H54 (cell line): ENCODE measurements around the gene UCHL5.

Experiments
- DNase-seq: peaks from one replicate; pipeline ENCODE4 v3.0.0; 2011; ENCODE audit warnings: low spot score, mixed read lengths; ENCODE audit not compliant: insufficient read length
- FAIRE-seq: peaks from 3 replicates; lab custom pipeline; 2011; peaks lifted over from hg19 to GRCh38; lab: Jason Lieb, UNC
- POLR2A ChIP-seq: IDR thresholded peaks from 2 replicates; pipeline ENCODE4 v1.6.1; 2011; ENCODE audit warnings: low read depth, mild to moderate bottlenecking, low read length

UCHL5 gene

GRCh38 chr1:192977089-192977706, 82.0 kb downstream of the UCHL5 start:
- no peak for DNase-seq
- TF ChIP-seq POLR2A = no peak
- FAIRE-seq = no peak

- no peak for FAIRE-seq
- TF ChIP-seq POLR2A = no peak
- no peak for DNase-seq
These were observed 82.6 kb downstream of the UCHL5 start for GRCh38 chr1:192976576-192976975.

- no peak for FAIRE-seq
- no peak for DNase-seq
- no peak for TF ChIP-seq POLR2A
These were observed 84.5 kb downstream of the UCHL5 start for GRCh38 chr1:192974701-192975100.

GRCh38 chr1:192973988-192974387, 85.2 kb downstream of the UCHL5 start:
- DNase-seq (no peak), FAIRE-seq (no peak)
- TF ChIP-seq POLR2A = no peak

GRCh38 chr1:192973202-192973601, 86.0 kb downstream of the UCHL5 start:
- DNase-seq = no peak
- TF ChIP-seq POLR2A = no peak
- FAIRE-seq = no peak

- no peak for TF ChIP-seq POLR2A
- no peak for FAIRE-seq
These were observed 90.1 kb downstream of the UCHL5 start for GRCh38 chr1:192969091-192969490.

GRCh38 chr1:192968323-192968722, 90.8 kb downstream of the UCHL5 start:
- FAIRE-seq (no peak), DNase-seq (no peak)
- no peak for TF ChIP-seq POLR2A

More at GRCh38 chr1:192969091-192969490, 90.1 kb downstream of the UCHL5 start:
- DNase-seq = no peak

GRCh38 chr1:192967901-192968300, 91.3 kb downstream of the UCHL5 start:
- no peak for TF ChIP-seq POLR2A
- no peak for DNase-seq
- no peak for FAIRE-seq

- TF ChIP-seq POLR2A = no peak
- FAIRE-seq (no peak), DNase-seq (no peak)
These were observed 91.8 kb downstream of the UCHL5 start for GRCh38 chr1:192967211-192967877.

- FAIRE-seq (no peak), DNase-seq (no peak)
- no peak for TF ChIP-seq POLR2A
These were observed 93.1 kb downstream of the UCHL5 start for GRCh38 chr1:192966073-192966472.

- no peak for TF ChIP-seq POLR2A
- no peak for DNase-seq
- FAIRE-seq = no peak
These were observed 96.3 kb downstream of the UCHL5 start for GRCh38 chr1:192962901-192963300.
